ENCODE results near the gene SAMD14.

GRCh38 chr17:50112694-50113093 lies 17.3 kb downstream of the SAMD14 start:
- no peak for TF ChIP-seq CTCF (conservative IDR thresholded peaks at IDR 0.05 in 1 of 2, IDR thresholded peaks at IDR 0.05 in 1 of 2; ENCODE audit: extremely low read depth in 1 of 2, insufficient read depth in 1 of 2, low read depth in 1 of 2, low read length in 2 of 2)
- TF ChIP-seq EZH2 (IDR thresholded peaks at IDR 0.05; ENCODE audit: borderline replicate concordance, low read length) = no peak

Measured in mammary epithelial cell (primary cell).